Mesodermal cell (in vitro differentiated cells): Measurements from ENCODE around the gene GFRA4.

Experiments used
- H3K27ac ChIP-seq: 2 replicates; pipeline ENCODE4 v1.7.0; 2013; ENCODE audit warnings: mild to moderate bottlenecking, low read depth, low read length, moderate library complexity; ENCODE audit not compliant: severe bottlenecking
- H3K36me3 ChIP-seq: 2 replicates; pipeline ENCODE4 v1.7.1; 2013; ENCODE audit warnings: mild to moderate bottlenecking, low read length, moderate library complexity; ENCODE audit not compliant: control insufficient read depth, insufficient read depth
- H3K4me1 ChIP-seq: one replicate; pipeline ENCODE4 v1.7.1; 2013; ENCODE audit warnings: mild to moderate bottlenecking, low read length; ENCODE audit not compliant: insufficient read depth, control insufficient read depth, poor library complexity, severe bottlenecking
- H3K4me3 ChIP-seq: 2 replicates; pipeline ENCODE4 v1.7.0; 2013; ENCODE audit warnings: low read length, control low read depth, mild to moderate bottlenecking; ENCODE audit not compliant: insufficient read depth, poor library complexity, severe bottlenecking; ENCODE audit errors: extremely low read depth
- H3K9me3 ChIP-seq: 2 replicates; pipeline ENCODE4 v1.7.1; 2013; ENCODE audit warnings: mild to moderate bottlenecking, low read length, moderate library complexity; ENCODE audit not compliant: control insufficient read depth
- WGBS, 2 experiments: methylation state at CpG; one replicate each; pipeline ENCODE4 v1.1.5; 2013; ENCODE audit warnings: missing lambda C conversion rate in 2 of 2; ENCODE audit not compliant: insufficient coverage in 2 of 2; 5-methylcytosine and 5-hydroxymethylcytosine counted together

GFRA4 gene

DNA sequence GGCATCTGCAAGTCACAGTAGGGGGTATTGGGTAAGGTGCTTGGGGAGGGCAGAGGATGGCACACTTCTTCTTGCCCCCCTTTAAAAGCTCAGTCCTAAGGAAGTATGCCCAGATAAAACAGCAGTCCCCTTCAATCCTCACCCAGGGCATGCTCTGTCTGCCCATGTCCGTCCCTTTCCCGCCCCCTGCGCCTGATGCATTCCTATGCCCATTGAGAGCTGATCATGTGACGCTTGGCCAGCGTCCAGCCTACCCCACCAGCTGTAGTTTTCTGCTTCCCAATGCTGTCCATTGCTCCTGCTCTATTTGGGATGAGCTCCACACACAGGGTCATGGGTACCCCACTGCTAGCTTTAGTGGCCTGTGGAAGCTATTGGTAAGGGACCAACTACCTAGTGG, 40.9 kb upstream of the GFRA4 start:
- Histone ChIP-seq H3K36me3 (no peaks in the 10 kb centered on the region), H3K9me3 (no peaks in the 10 kb centered on the region), H3K27ac (no peak overlapping the region), H3K4me3 (no peak overlapping the region), H3K4me1 (no peaks in the 10 kb centered on the region)
- 89 to 90% methylated on average over 5 of the region's 5 CpGs for WGBS, 2 experiments

DNA sequence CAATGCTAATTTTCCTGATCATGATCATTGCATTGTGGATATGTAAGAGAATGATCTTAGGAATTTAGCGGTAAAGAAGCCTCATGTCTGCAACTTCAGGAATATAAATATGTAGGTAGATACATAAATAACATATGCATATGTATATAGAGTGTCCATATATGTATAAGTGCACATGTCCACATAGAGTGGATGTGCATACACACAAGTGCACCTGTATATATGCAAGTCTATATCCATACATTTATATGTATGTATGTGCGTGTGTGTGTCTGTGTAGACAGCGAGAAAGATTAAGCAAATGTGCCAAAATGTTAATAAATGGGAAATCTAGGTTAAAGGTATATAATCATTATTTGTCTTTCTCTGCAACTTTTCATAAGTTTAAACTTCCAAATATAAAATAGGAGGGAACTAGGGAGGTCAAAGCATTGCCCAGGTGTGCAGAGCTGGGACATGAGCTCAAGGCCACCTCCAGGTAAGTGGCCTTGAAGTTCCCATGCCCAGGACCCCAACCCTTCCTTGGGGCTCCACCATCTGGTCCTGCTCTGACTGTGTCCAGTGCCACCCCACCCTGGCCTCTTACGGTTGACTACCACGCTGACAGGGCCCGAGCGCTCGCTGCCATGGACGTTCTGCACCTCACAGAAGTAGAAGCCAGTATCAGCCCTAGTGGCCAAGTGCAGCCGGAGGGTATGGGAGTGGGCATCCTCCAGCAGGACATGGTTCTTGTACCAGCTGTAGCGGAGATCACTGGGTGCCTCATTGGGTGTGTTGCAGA, 39.6 kb upstream of the GFRA4 start:
- no peaks in the 10 kb centered on the region for H3K4me1 ChIP-seq
- H3K4me3 ChIP-seq: no peak overlapping the region
- no peaks in the 10 kb centered on the region for H3K9me3 ChIP-seq
- WGBS, 2 experiments: 87 to 95% methylated on average over 6 to 8 of the region's 11 CpGs
- H3K27ac ChIP-seq: no peak overlapping the region
- H3K36me3 ChIP-seq: no peaks in the 10 kb centered on the region

DNA sequence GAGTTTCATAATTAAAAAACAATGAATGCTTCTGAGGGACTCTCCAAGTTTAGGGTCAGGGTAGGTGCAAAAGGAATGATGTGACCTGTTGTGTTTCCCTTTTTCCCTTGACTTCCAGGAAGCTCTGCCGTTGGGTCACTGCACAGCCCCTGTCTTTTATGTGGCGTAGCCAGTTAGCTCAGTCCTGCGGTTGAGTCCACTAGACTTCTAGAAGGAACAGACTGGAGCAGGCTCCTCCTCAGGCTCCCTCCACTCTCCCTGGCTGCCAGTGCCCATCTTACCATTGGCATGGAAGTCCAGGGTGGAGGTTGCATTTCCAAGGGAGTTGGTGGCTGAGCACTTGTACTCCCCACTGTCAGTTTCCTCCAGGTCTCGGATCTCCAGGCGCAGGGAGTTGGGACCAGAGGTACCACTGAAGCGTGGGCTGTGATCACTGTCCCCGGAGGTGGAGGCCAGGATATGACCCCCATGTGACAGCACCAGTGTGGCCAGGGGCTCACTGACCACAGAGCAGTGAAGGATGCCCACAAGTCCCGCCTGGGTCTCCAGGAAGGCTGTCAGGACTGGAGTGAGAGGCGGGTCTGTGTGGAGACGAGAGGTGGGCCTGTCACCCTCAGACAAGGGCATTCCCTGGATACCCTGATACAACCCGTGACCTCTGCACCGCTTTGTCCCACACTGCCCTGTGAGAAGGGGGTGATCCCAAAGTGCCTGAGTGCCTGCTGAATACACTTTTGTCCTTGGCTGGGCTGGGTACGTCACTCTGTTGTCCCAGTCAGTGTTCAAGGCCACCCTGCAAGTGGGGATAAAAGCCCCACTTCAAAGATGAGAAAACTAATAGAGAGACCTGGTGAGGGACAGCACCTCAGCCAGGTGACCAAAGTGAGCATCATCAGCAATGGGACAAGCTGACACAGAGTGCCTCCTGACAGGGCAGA, 38.1 kb upstream of the GFRA4 start:
- H3K9me3 ChIP-seq: no peaks in the 10 kb centered on the region
- no peaks in the 10 kb centered on the region for H3K36me3 ChIP-seq
- no peak overlapping the region for H3K4me3 ChIP-seq
- H3K27ac ChIP-seq: no peak overlapping the region
- peaks cover 2% of the 10 kb centered on the region for H3K4me1 ChIP-seq
- WGBS, 2 experiments: 84 to 95% methylated on average over 11 to 12 of the region's 13 CpGs

DNA sequence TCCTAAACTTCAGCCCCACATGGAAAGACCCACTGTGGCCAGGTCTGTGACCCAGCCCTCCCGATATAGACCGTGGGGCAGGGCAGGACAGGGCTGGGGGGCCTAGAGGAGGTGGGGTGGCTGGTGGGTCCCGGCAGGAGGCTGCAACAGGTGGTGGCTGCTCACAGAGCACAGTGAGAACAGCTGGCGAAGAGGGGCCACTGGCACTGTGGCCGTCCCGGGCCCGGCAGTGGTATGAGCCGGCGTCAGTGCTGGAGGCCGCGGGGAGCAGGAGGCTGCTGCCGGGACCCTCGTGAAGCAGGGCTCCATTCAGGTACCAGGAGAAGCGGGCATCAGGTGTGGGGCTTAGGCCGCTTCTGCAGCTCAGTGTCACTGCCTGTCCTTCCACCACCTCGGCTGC, 35.8 kb upstream of the GFRA4 start:
- no peaks in the 10 kb centered on the region for H3K36me3 ChIP-seq
- H3K4me3 ChIP-seq: no peak overlapping the region
- 83% methylated on average over 15 of the region's 16 CpGs for WGBS, 2 experiments
- H3K27ac ChIP-seq: no peak overlapping the region
- no peaks in the 10 kb centered on the region for H3K9me3 ChIP-seq
- H3K4me1 ChIP-seq: peaks cover 2% of the 10 kb centered on the region

DNA sequence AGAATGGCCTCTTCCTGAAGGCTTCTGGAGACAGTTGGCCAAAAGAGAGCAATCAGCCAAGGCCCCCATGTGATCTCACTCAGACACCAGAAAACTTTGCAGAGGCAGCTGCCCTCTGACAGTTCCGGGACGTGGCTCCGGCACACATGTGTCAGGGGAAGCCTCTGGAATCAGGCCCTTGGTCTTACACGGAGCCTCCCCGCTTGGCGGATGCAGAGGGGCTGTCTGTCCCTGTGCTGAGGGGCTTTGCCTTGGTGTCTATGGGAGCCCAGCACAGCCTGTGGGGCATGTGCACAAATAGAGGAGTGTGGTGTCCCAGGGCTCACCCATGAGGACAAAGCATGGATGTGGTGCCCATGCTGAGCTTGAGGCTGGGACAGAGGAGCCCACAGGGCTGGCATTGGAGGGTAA, 35.4 kb upstream of the GFRA4 start:
- WGBS, 2 experiments: 89 to 96% methylated on average over 6 of the region's 6 CpGs
- Histone ChIP-seq H3K36me3 (no peaks in the 10 kb centered on the region), H3K4me1 (peaks cover 2% of the 10 kb centered on the region), H3K9me3 (no peaks in the 10 kb centered on the region), H3K27ac (no peak overlapping the region), H3K4me3 (no peak overlapping the region)

DNA sequence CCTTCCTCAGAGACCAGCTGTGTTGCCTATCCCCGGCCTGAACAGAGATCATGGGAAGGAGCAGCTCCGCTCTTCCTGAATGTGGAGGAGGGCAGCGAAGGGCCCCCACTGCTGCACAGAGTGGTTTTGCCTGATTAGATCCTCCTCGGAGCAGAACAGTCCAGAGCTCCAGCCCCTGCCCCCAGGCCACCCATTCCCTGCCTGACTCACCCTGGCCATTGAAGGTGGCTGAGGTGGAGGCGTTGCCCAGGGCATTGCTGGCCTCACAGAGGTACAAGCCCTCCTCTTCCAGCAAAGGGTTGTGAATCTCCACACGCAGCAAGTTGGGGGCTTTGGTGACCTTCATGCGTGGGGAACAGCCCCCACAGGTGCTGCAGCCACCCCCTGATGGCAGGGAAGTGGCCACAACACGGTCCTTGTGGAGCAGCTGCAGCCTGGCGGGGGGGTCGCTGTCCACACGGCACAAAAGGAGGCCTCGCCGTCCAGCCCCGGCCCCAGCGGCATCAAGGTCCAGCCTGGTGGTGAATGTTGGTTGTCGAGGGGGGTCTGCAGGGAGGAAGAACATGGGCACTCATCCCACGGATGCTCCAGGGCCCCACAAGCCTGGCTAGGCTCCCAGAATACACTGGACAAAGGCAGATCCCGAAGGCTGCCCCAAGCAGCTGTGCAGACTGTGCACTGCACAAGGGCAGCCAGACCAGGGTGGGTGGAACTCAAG, 34.5 kb upstream of the GFRA4 start:
- 81 to 88% methylated on average over 10 to 18 of the region's 18 CpGs for WGBS, 2 experiments
- Histone ChIP-seq H3K36me3 (no peaks in the 10 kb centered on the region), H3K4me1 (peaks cover 2% of the 10 kb centered on the region), H3K4me3 (no peak overlapping the region), H3K27ac (no peak overlapping the region), H3K9me3 (no peaks in the 10 kb centered on the region)

DNA sequence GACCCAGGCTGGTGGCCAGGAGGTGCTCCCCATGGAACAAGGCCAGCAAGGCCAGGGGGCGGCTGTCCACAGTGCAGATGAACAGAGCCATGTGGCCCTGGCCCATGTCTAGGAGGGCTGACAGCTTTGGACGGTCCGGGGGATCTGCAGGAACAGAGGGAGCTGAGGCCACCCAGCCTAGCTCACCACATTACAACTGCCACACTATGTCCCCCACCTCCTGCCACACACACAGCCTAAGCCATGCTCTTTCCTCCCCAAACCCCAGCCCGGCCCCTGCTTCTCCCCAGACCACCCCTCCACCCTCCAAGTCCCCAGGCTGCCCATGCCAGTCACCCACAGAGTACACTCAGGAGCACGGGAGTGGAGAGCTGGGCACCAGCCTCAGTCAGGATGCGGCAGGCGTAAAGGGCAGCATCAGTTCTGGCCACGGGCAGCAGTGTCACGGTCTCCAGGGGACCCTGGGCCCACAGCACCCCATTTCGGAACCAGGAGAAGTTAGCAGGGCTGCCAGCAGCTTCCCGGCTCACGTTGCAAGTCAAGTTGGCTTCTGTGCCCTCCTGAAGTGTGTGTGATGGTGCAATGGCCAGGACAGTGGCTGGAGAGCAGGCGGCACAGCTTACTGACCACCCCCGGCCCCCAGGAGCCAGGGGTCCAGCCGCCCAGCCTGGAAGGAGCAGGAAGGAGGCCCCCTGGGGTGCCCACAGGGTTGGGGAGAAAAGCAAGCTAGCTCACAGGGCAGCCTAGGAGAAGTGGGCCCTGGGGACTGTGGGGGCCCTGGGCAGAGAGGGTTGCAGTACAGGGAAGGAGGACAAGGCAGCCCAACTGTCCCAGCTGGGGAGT, 33.8 kb upstream of the GFRA4 start:
- no peak overlapping the region for H3K4me3 ChIP-seq
- H3K4me1 ChIP-seq: peaks cover 2% of the 10 kb centered on the region
- no peaks in the 10 kb centered on the region for H3K36me3 ChIP-seq
- no peaks in the 10 kb centered on the region for H3K9me3 ChIP-seq
- WGBS, 2 experiments: 93 to 94% methylated on average over 9 to 11 of the region's 15 CpGs
- no peak overlapping the region for H3K27ac ChIP-seq

DNA sequence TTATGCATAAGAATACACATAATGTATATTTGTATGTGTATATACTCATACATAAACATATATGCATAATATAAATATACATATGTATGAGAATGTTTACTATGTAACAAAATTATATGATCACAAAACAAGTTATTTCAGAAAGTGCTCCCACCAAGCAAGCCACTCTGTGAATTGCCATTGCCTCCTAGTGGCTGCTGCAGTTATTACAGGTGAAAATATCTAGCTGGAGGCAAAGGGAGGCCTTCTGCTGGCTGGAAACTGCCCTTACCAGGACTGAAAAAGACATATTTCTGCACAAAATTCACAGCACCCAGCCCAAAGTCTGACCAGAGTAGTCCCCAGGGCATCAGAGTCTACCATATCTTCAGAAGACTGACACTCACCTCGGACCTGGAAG, 33.0 kb upstream of the GFRA4 start:
- Histone ChIP-seq H3K4me1 (peaks cover 2% of the 10 kb centered on the region), H3K27ac (no peak overlapping the region), H3K4me3 (no peak overlapping the region), H3K9me3 (no peaks in the 10 kb centered on the region), H3K36me3 (no peaks in the 10 kb centered on the region)
- WGBS, 2 experiments: 100% methylated on average over 1 of the region's 1 CpG; no CpG with 5 or more reads in 1 of the 2 experiments

DNA sequence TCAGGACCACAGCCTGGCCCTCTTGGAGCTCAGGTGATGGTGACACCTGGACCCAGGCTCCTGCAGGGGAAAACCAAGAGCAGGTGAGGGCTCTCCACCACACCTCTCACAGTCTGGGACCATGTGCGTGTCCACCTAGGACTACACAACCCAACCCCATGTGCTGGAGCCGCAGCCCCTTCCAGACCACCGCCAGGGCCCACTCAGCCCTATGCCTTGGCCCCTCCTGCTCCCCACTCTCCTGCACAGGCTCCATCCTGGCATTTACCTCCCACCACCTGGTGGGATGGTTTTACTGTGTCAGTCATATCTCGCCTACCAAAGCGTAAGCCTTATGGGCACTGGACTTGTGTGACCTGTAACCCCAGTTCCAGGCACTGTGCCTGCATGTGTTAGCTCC, 31.7 kb upstream of the GFRA4 start:
- peaks cover 2% of the 10 kb centered on the region for H3K4me1 ChIP-seq
- no peak overlapping the region for H3K27ac ChIP-seq
- H3K9me3 ChIP-seq: no peaks in the 10 kb centered on the region
- WGBS, 2 experiments: 93 to 96% methylated on average over 4 to 5 of the region's 5 CpGs
- H3K36me3 ChIP-seq: no peaks in the 10 kb centered on the region
- no peak overlapping the region for H3K4me3 ChIP-seq

DNA sequence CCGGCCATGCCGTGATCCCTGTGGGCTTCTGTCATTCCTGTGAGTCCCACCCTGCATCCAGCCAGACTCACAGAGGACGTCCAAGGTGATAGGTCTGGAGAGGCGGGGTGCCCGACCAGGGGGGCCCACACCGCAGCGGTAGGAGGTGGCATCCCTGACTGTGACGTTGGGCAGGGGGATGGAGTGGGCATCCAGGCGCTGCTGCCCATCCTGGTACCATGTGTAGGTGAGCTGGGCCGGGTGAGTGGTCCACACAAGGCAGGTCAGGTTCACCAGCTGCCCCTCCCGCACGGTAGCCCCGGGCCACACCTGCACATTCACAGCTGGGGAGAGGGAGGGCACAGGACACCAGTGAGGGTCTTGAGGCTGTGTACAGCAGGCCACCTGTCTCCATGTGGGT, 30.2 kb upstream of the GFRA4 start:
- 93 to 95% methylated on average over 2 to 13 of the region's 13 CpGs for WGBS, 2 experiments
- Histone ChIP-seq H3K36me3 (no peaks in the 10 kb centered on the region), H3K4me3 (no peak overlapping the region)

More for the DNA sequence above, 30.2 kb upstream of the GFRA4 start:
- H3K4me1 ChIP-seq: peaks cover 2% of the 10 kb centered on the region
- no peaks in the 10 kb centered on the region for H3K9me3 ChIP-seq
- no peak overlapping the region for H3K27ac ChIP-seq
